Panc1 (cell line): ENCODE measurements around the gene SLC13A3.

ENCODE experiments used
- POLR2AphosphoS5 ChIP-seq: IDR thresholded peaks from 2 replicates; pipeline ENCODE4 v1.6.1; 2012; ENCODE audit warnings: mild to moderate bottlenecking, low read depth, low read length, moderate library complexity
- TF ChIP-seq, protein P1 (sequence below): fragments of 450-650 bp; IDR thresholded peaks from 2 replicates; pipeline ENCODE4 v1.5.1; 2017; ENCODE audit warnings: mild to moderate bottlenecking

DNA sequence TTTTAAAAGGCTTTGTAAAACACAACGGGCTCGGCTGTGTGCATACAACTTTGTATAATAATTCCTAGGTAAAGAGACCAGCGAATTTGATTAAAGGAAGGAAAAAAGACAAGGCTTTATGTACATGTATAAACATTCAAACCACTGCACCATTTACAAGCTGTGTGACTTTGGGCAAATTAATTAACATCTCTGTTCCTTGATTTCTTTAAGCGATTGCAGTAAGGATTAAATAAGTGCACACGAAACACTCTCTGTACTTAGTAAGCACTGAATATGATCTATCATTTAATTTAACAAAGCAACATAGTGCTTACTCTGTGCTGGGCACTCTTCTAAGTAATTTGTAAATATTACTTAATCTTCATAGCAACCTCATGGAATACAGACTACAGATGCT is 81.3 kb downstream of the SLC13A3 start:
- TF ChIP-seq, protein P1, sequence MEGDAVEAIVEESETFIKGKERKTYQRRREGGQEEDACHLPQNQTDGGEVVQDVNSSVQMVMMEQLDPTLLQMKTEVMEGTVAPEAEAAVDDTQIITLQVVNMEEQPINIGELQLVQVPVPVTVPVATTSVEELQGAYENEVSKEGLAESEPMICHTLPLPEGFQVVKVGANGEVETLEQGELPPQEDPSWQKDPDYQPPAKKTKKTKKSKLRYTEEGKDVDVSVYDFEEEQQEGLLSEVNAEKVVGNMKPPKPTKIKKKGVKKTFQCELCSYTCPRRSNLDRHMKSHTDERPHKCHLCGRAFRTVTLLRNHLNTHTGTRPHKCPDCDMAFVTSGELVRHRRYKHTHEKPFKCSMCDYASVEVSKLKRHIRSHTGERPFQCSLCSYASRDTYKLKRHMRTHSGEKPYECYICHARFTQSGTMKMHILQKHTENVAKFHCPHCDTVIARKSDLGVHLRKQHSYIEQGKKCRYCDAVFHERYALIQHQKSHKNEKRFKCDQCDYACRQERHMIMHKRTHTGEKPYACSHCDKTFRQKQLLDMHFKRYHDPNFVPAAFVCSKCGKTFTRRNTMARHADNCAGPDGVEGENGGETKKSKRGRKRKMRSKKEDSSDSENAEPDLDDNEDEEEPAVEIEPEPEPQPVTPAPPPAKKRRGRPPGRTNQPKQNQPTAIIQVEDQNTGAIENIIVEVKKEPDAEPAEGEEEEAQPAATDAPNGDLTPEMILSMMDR: no peak
- TF ChIP-seq POLR2AphosphoS5: no peak
